ENCODE results near the gene LDLRAD3.

- TF ChIP-seq CTCF (IDR thresholded peaks at IDR 0.05; ENCODE audit: insufficient read depth, low read depth, low read length) (no peak), EZH2 (IDR thresholded peaks at IDR 0.05; ENCODE audit: insufficient read depth, low read length) (no peak)
Measured at GRCh38 chr11:36273110-36273509, 329.2 kb downstream of the LDLRAD3 start.
